RWPE2 (cell line): ENCODE data around the gene ZFYVE28.

Experiments
- ATAC-seq: fragments of 200-7000 bp; cut with Tn5 transposase; 3 replicates; pipeline ENCODE4 v1.9.1; 2021; ENCODE audit warnings: low read depth
- DNase-seq: peaks from one replicate; pipeline ENCODE4 v3.0.0-alpha.2; 2020; ENCODE audit warnings: low spot score
- H3K27ac ChIP-seq: fragments of 450-650 bp; 2 replicates; pipeline ENCODE4 v1.5.1; 2017; ENCODE audit warnings: mild to moderate bottlenecking; ENCODE audit not compliant: poor library complexity, severe bottlenecking
- H3K27me3 ChIP-seq: fragments of 250-450 bp; sonication (Bioruptor Pico); 2 replicates; pipeline ENCODE4 v1.5.1; 2021; ENCODE audit warnings: mild to moderate bottlenecking, moderate library complexity; ENCODE audit not compliant: insufficient read depth, poor library complexity, severe bottlenecking
- H3K36me3 ChIP-seq: fragments of 250-450 bp; sonication (Bioruptor Pico); 2 replicates; pipeline ENCODE4 v1.5.1; 2020; ENCODE audit warnings: low read depth, mild to moderate bottlenecking, moderate library complexity
- H3K4me1 ChIP-seq: fragments of 250-450 bp; sonication (Bioruptor Pico); 2 replicates; pipeline ENCODE4 v1.5.1; 2021; ENCODE audit warnings: mild to moderate bottlenecking, moderate library complexity; ENCODE audit not compliant: insufficient read depth, poor library complexity, severe bottlenecking
- H3K4me3 ChIP-seq: fragments of 250-450 bp; sonication (Bioruptor Pico); 2 replicates; pipeline ENCODE4 v1.5.1; 2021; ENCODE audit warnings: mild to moderate bottlenecking, moderate library complexity; ENCODE audit not compliant: severe bottlenecking
- H3K9me3 ChIP-seq: fragments of 250-450 bp; sonication (Bioruptor Pico); 2 replicates; pipeline ENCODE4 v1.5.1; 2021; ENCODE audit warnings: mild to moderate bottlenecking, moderate library complexity; ENCODE audit not compliant: severe bottlenecking
- TF ChIP-seq, protein P1 (sequence below): fragments of 450-650 bp; IDR thresholded peaks from one replicate; pipeline ENCODE4 v1.5.1; 2017; ENCODE audit warnings: mild to moderate bottlenecking, moderate library complexity; ENCODE audit not compliant: poor library complexity, severe bottlenecking

The ZFYVE28 gene

DNA sequence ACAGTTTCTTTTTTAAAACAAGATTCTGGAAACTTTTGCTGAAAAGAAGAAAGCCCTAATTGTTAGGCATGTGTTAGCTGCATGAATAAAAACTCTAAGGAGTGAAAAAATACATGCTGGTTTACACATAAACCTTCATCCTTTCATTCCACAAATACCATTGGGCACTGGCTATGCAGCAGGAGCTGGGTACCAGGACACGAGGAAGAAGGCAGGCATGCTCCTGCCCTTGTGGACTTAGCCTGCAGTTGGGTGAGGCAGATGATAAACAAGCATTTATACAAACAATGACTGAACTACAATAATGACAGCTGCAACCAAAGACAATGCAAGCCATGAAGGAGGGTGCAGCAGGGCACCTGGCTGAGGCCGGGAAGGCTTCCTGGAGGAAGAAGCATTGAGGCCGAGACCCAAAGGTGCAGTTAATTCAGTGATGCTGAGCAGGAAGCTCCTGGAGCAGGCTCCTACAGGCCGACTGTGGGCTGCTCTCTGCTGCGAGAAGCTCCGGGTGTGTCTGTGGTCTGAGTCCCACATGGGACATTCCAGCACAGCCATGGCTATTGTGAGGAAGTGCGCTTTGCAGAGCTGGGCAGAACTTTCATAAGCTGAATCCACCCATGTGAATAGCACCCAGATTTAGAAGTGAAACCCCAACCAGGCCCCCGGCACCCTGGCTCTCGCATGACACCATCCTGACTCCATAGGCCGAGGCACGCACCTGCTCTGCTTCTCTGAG lies 112.5 kb downstream of the ZFYVE28 start:
- H3K4me1 ChIP-seq: no peaks in the 10 kb centered on the region
- H3K27me3 ChIP-seq: no peaks in the 10 kb centered on the region
- TF ChIP-seq, protein P1, sequence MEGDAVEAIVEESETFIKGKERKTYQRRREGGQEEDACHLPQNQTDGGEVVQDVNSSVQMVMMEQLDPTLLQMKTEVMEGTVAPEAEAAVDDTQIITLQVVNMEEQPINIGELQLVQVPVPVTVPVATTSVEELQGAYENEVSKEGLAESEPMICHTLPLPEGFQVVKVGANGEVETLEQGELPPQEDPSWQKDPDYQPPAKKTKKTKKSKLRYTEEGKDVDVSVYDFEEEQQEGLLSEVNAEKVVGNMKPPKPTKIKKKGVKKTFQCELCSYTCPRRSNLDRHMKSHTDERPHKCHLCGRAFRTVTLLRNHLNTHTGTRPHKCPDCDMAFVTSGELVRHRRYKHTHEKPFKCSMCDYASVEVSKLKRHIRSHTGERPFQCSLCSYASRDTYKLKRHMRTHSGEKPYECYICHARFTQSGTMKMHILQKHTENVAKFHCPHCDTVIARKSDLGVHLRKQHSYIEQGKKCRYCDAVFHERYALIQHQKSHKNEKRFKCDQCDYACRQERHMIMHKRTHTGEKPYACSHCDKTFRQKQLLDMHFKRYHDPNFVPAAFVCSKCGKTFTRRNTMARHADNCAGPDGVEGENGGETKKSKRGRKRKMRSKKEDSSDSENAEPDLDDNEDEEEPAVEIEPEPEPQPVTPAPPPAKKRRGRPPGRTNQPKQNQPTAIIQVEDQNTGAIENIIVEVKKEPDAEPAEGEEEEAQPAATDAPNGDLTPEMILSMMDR: no peak
- no peaks in the 10 kb centered on the region for H3K9me3 ChIP-seq
- DNase-seq: no peak
- ATAC-seq: peak; percentile 41; the same call in 1 of the 3 replicates
- no peak overlapping the region for H3K4me3 ChIP-seq
- H3K36me3 ChIP-seq: no peaks in the 10 kb centered on the region
- no peak overlapping the region for H3K27ac ChIP-seq

DNA sequence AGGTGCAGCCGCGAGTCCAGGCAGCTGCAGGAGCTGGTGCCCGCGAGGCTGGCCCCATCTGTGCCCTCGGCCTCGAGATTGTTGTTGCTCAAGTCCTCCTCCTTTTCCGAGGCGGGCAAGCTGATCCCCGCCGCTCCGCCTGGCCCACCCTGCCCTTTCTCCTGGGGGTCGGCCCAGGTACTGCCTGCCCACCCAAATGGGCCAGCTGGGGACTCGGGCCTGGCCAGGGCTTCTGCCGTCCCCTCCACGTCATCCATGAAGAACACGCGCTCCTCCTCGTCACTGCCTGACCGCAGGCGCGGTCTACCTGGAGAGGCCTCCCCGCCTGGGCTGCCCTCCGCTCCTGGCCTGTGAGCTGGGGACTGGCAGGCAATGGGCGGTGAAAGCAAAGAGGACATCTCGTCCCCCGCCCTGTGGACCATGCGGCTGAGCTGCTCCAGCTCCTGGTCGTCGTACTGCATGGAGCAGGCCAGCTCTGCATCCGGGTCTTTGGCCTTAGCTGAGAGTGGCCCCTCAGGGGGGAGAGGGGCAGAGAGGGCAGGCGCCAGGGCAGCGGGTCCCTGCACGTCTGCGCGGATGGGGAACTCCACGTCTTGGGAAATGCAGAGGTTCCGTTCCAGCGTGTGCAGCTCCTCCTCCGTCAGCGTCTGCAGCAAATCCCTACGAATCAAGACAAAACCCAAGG lies 113.4 kb downstream of the ZFYVE28 start:
- H3K9me3 ChIP-seq: no peaks in the 10 kb centered on the region
- H3K4me1 ChIP-seq: no peaks in the 10 kb centered on the region
- DNase-seq (no peak), ATAC-seq (no peak)
- H3K36me3 ChIP-seq: no peaks in the 10 kb centered on the region
- H3K27me3 ChIP-seq: no peaks in the 10 kb centered on the region
- TF ChIP-seq, protein P1: no peak
- H3K4me3 ChIP-seq: no peak overlapping the region
- H3K27ac ChIP-seq: no peak overlapping the region

DNA sequence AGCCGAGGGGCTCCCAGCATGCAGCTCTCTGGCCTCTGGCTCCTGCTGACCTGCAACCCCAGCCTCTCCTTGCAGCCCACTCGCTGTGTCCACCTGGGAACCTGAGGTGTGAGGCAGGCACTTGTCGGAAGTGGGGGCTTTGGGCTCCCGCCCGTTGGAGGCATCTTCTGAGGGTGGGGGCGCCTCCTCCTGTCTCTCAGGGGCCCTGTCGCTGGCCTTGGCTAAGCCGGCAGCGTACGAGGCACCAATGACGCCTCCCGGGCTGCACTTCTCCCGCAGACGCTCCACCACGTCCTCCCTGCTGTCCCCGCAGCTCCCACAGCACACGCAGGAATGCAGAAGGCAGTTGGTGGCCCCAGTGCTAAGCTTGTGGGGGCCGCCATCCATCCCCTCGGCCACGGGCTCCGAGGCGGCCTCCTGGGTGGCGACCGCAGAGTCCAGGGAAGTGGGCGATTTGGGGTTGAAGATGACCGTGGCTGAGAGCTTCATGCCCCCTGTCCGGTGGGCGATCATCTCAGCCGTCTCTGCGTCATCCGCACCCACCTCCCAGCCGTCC lies 114.0 kb downstream of the ZFYVE28 start:
- no peaks in the 10 kb centered on the region for H3K4me1 ChIP-seq
- no peaks in the 10 kb centered on the region for H3K27me3 ChIP-seq
- ATAC-seq (no peak), DNase-seq (no peak)
- H3K27ac ChIP-seq: no peak overlapping the region
- H3K9me3 ChIP-seq: no peaks in the 10 kb centered on the region
- TF ChIP-seq, protein P1: no peak
- no peaks in the 10 kb centered on the region for H3K36me3 ChIP-seq
- H3K4me3 ChIP-seq: no peak overlapping the region

DNA sequence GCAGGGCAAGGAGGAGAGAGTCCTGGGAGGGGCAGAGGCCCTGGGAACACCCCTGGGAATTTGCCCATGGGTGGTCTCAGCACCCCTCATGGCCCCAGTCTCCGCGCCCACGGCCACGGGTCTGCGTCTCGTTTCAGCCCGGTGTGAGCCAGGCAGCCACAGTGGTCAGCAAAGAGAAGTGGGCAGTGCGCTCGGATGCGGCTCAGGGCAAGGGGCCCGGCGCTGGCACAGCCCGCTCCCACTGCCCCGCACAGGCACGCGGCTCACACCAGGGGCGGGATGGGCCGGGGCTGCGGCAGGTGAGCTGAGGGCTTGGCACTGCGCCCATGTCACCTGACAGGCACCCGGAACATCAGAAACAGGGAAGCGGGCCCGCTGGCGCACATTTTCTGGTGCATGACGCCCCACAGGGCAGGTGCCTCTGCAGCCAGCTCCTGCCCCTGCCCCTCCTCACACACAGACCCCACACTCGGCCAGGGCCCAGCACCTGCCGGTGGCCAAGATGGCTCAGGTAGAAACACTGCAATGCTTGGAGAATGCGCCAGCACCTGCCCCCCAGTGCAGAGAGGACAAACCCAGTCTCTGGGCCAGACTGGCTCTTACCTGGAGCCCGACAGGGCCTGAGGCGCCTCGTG lies 114.6 kb downstream of the ZFYVE28 start:
- Histone ChIP-seq H3K27ac (no peak overlapping the region), H3K27me3 (no peaks in the 10 kb centered on the region), H3K9me3 (no peaks in the 10 kb centered on the region), H3K4me3 (no peak overlapping the region), H3K4me1 (no peaks in the 10 kb centered on the region), H3K36me3 (no peaks in the 10 kb centered on the region)
- ATAC-seq: no peak
- TF ChIP-seq, protein P1: no peak
- no peak for DNase-seq
